Retina (tissue), 1 donor: ENCODE data around the gene DCP2.
A peak's percentile ranks its signal among the peaks of the same experiment; 100 is the strongest.
"Not testable (repeated sequence)": the region's sequence is repeated elsewhere in the genome, so short reads cannot be mapped to it uniquely, and the experiment has no call there.

Source experiments
- DNase-seq: peaks from one replicate; pipeline ENCODE4 v3.0.0-alpha.2; 2016

The DCP2 gene

DNA sequence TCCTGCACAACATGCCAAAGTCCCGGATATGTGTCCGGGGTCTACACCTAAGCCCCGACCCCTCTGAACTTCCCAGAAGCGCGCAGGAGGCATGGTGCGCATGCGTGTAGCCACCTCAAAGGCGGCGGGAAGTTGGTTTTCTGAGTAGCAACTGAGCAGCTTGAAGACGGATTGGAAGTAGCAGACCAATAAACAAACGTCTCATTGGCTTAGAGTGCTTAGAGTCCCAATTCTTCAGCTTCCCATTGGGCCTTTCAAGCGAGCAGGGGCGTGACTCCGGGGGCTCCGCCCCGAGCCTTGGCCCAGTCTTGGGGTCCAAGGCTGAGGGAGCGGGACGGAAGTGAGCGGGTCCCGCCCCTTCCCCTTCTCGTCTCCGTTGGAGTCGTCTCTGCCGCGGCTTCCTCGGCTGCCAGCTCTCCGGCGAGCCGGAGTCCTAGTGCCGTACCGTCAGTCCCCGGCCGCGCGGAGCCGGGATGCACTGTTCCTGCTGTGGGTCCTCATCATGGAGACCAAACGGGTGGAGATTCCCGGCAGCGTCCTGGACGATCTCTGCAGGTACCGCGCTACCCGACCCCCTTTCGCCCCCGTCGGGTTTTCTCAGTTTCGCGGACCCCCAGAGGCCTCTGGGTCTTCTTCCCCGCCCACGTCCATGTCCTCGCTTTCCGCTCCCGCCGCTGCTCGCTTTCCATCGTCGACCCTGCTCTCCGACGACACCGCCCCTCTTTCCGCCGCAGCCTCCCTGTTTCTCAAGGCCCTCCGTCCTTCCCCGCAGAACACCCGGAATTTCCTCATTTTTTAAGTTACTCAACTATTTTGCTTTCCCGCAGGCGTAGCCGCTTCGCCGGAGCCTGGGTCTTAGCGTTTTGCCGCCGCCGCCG lies at the start of gene DCP2:
Gene DCP2, plus strand, starts transcription at position 367 of the 878 bp plus-strand sequence. Its CDS starts 136 bp downstream, at position 503.
- peak; percentile 98 for DNase-seq

DNA sequence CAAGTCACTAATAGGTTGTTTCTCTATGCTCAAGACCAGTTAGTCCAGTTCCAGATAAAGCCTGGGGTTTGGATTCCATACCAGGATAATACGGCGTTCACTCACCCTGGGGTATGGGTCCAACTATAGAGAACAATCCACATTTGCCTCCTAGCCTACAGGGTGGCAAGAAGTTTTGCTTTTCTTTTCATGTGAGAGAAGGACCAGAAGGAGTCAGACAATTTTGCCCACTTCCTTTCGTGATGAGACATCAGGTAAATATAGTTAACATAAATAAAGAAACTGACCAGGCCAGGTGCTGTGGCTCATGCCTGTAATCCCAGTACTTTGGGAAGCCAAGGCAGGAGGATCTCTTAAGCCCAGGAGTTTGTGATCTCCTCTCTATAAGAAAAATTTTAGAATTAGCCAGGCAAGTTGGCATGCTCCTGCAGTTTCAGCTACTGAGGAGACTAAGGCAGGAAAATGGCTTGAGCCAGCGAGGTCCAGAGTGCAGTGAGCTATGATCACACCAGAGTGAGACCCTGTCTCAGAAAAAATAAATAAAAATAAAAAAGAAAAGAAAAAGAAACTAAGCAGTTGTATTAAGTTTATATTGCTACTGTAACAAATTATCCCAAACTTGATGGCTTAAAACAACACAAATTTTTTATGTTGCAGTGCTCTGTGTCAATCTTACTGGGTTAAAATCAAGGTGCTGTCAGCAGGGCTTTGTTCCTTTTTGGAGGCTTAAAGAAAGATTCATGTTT lies 47.1 kb upstream of the DCP2 start:
- DNase-seq = no peak

DNA sequence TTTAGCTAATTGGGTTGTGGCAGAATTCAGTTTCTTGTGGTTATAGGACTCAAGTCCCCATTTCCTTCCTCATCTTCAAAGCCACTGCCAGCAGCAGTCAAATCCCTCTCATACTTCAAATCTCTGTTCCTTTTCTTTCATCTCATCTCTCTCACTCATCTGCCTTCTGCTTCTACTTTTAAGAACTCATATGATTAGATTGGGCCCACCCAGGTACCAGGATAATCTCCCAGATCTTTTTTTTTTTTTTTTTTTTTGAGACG lies 46.6 kb upstream of the DCP2 start:
- DNase-seq = no peak

DNA sequence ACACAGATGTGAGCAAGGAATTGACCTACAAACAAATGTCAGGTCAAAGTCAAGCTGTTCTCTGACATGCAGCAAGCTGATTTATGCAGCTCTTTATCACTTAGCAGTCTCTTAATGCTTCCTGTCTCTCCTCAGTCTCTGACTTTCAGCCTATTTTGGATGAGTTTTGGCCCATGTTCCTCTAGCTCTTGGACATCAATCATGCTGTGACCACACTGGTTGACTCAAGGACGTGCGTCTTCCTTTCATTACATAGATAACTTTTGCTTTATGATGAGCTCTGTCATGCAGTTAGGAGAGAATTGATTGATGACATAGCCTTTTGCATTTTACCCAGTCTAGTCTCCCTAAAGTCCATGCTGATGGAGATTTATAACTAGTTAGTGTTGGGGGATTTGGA lies 45.1 kb upstream of the DCP2 start:
- DNase-seq = no peak

DNA sequence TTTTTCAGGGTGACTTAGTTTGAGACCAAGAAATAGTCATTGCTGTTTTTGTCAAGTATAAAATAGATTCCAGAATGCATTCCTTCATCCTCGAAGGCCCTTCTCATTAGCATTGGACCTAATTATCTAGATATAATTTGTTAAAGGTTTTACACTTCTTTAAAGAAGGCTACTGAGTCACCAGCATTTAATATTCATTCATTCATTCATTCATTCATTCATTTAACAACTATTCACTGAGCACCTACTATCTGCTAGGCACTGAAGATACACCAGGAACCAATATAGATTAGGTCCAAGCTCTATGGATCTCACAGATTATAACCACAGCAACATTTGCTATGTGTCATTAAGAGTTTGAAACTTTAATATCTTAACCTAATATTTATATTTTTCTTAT lies 43.5 kb upstream of the DCP2 start:
- DNase-seq = no peak

DNA sequence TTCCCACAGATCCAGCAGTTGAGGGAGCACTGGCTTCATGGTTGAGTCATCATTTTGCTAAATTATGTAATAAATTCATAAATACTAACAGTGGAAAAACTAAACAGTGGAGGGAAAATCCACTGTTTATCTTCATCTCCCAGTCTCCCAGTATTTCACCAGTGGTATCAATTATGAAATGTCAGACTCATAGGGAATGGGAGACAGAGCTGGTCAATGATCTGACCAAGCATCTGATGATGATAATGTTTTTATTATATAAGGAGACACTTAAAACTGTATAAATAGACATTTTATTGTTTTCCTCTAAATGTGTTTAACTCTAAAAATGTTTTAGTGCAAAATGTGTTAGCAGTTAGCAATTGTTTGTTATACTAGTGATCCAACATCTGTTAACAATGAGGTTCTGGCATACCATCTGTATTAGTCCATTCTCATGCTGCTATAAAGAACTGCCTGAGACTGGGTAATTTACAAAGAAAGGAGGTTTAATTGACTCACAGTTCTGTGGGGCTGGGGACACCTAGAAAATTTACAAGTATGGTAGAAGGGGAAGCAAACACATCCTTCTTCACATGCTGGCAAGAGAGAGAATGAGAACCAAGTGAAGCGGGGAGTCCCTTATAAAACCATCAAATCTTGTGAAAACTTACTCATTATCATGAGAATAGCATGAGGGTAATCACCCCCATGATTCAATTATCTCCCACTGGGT lies 42.8 kb upstream of the DCP2 start:
- no peak for DNase-seq

DNA sequence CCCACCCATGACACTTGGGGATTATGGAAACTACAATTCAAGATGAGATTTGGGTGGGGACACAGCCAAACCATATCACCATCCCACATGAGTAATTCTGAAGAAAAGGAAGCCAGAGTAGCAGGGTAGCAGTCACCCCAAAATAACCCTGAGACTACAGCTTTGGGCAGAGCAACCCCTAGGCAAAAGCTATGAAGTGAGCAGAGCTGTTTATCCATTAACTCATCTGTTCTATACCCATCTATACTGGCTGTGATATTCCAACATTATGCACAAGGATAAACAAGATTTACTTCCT lies 42.3 kb upstream of the DCP2 start:
- no peak for DNase-seq

DNA sequence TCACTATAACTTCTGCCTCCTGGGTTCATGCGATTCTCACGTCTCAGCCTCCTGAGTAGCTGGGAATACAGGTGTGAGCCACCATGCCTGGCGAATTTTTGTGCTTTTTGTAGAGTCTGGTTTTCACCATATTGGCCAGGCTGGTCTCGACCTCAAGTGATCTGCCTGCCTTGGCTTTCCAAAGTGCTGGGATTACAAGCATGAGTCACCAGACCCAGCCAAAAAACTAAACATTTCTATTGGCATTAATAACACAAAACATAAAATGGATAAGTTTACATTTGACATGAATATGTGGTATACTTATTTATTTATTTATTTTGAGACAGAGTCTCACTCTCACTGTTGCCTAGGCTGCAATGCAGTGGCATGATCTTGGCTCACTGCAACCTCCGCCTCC lies 40.9 kb upstream of the DCP2 start:
- DNase-seq = no peak

DNA sequence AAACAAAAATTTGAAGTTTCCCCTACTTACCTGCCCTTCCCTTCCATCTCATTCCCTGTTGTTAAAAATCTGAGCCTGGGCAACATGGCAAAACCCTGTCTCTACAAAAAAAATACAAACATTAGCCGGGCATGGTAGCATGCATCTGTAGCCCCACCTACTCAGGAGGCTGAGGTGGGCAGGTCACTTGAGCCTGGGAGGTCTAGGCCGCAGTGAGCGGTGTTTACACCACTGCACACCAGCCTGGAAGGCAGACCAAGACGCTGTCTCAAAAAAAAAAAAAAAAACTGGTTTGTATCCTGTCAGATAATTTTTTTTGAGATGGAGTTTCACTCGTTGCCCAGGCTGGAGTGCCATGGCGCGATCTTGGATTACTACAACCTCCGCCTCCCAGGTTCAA lies 38.3 kb upstream of the DCP2 start:
- DNase-seq = no peak

DNA sequence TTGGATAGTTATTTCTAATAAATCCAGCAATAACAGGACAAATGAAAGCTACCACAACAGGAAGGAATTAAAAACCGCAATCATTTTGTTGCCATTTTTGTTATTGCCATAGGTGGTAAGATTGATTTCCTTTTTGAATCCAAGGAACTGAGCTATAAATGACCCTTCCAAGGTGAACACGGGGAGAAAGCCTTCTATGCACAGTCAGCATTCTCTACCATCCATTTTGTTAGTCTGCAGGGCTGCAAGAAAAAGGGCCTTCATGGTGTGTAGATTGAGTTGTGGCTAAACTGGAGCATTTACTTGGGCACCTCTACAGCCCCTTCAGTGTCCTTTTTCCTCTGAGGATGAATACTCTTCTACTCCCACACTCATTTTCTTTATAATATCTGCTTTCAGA lies 35.9 kb upstream of the DCP2 start:
- DNase-seq = no peak

DNA sequence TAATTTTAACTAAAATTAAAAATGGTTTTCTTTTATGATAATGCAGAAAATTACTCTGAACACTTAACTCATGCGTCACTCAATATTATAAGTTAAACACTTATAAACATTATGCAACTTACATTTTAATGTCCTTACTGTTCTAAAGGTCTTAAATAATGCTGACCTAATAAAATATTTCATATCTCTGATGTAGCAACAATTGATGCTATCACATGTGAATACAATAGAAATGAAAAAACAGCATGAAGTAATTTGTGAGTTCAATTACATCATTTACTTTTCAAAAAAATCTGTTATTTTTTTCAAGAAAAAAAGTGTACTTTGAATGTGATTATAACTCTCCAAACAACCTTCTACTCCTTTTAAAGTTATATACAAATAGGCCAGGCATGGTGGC lies 28.1 kb upstream of the DCP2 start:
- DNase-seq = no peak

DNA sequence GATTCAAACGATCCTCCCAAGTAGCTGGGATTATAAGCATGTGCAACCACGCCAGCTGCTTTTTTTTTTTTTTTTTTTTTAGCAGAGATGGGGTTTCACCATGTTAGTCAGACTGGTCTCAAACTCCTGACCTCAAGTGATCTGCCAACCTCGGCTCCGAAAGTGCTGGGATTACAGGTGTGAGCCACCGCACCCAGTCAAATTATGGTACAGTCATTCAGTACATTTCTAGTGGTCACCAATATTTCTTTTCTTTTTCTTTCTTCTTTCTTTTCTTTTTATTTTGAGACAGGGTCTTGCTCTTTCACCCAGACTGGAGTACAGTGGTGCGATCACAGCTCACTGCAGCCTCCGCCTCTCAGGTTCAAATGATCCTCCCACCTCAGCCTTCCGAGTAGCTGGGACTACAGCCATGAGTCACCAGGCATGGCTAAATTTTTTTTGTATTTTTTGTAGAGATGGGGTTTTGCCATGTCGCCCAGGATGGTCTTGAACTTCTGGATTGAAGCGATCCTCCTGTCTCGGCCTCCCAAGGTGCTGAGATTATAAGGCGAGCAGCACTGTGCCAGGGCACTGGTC lies 25.4 kb upstream of the DCP2 start:
- no peak for DNase-seq

DNA sequence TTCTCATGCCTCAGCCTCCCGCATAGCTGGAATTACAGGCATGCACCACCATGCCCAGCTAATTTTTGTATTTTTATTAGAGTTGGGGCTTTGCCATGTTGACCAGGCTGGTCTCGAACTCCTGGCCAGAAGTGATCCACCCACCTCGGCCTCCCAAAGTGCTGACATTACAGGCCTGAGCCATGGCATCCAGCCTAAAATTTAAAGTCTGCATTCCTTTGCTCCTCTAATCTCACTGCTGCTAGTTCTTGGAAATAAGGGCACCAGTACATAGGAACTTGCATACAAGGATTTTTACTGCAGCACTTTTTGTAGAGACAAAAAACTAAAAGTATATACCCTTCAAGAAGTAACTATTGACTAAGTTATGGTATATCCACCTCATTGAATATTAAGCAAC lies 20.0 kb upstream of the DCP2 start:
- no peak for DNase-seq

DNA sequence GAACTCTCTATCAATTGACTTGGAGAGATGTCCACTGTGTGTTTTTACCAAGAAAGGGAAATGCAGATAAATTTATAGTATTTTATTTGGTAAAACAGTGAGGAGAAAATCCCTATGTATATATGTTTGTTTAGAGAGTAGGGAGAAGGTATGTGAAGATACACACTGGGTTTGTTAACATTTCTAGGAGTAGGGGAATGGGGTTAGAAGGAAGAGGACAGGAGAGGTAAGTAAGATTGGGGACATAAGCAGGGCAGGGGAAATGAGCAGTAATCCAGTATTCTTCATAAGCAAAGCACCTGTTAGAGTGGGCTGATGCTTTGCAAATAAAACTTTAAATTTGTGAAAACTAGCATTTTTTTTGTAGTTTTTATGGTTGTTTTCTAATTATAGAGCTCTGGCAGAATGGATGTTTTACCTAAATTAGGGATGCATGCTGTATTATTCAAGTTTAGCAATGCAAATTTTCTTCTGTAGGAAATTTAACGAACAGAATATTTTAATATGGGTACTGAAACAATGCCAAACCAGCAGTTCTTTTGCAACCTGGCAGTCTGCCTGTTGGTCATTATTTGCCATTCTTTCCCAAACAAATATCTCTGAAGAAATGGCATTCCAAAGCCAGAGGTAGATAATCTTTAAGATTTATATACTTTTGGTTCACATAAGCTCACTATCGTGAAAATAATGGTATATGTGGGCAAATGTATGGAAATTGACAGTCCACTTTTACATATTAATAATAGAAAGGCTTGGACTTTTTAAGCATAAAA lies 19.4 kb upstream of the DCP2 start:
- DNase-seq = no peak

DNA sequence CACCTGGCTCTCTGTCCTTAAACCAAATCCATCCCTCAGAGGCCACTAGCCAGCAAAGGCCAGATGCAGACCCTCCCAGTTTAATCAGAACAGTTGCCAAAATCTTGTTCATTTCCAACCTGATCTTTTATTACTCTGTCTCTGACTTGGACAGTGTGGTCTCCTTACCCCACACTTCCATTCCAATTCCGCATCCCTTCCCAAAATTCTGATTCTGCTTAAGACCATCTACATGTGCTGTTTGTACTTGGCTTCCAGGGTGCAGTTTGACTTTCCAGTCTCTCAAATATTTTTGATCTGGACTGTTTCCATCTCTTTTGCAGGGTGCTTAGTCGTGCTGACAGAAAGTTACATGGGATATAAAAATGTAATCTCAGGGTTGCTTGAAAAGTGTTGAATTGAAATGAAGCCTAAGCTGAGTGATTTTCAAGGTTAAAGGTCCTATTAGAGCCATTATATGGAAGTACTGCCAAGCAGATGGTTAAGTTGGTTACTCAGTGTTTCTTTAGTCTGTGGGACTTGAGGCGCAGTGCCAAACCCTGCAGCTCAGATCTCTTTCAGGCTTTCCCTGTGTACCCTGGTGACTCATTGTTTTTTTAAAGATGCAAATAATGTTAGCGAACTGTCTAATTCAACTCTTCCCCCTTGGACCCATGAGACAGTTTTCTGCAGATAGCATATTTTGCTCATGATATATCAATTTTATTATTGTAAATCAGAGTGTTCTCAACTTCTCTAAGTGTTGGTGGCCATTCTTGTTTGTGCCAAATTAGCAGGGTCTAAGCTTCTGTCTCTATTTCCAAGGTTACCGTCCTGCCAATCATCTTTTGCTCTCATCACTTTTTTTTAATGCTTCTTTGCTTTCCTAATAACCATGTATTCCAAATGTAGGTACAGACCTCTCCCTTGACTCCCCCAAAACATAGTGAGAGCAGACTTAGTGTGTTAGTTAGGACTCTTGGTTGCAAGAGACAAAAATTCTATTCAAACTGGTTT lies 18.2 kb upstream of the DCP2 start:
- no peak for DNase-seq

DNA sequence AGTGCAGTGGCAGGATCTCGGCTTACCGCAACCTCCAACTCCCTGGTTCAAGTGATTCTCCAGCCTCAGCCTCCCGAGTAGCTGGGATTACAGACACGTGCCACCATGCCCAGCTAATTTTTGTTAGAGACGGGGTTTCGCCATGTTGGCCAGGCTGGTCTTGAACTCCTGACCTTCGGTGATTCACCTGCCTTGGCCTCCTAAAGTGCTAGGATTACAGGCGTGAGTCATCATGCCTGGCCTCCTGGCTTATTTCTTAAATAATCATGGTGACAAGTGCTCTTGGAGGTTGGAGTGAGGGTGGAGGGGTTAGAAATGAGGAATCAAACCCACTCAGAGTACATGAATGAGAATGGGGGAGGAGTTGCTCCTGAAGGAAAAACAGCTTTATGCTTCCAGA lies 16.7 kb upstream of the DCP2 start:
- not testable (repeated sequence) for DNase-seq

DNA sequence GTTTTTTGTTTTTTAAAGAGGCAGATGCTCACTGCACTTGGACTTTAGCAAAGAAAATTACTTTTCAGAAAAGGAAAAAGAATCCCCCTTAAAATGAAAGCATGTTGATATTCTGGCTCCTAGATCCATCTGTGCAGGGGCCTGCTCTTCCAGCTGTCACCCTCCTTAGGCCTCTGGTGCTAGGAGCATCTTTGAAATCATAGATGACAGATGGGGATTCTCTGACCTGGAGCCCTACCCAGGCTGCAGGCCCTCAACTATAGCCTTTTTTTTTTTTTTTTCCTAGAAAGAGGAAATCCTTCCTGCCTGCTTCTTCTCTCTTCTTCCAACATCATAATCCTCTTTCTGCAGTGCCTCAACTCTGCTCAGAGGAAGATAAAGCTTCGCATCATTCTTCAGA lies 16.3 kb upstream of the DCP2 start:
- peak; percentile 29 for DNase-seq

DNA sequence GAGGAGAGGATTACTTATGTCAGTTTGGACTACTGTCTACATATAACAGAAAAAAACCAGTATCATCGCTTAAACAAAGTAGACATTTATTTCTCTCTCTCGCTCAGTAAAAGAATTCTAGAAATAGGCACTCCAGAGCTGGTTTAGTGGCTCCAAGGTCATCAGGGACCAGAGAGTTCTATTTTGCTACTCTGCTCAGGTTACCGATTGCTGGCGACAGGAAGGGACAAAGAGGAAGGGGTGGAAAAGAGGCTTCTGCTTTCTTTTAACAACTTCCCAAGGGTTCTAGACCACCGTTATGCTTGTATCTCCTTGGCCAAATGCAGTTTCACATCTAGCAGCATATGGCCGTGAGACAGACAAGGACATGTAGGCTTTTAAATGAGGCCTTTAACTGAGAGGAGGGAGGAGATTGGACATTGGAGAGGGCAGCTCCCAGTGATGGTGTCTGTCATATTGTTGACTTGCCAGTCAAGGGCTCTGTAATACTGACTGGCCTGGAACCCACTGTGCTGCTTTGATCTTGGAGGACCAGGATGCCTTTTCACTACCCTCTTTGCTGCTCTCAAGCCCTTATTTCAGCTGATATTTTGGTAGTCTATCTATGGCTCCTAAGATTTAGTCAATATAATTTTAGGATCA lies 15.6 kb upstream of the DCP2 start:
- no peak for DNase-seq

DNA sequence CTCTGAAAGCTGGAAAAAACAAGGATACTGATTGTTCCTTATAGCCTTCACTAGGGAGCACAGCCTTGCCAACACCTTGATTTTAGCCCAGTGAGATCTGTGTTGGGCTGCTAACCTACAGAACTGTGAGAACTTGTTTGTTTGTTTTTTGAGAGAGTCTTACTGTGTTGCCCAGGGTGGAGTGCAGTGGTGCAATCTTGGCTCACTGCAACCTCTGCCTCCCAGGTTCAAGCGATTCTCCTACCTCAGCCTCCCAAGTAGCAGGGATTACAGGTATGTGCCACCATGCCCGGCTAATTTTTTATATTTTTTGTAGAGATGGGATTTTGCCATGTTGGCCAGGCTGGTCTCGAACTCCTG lies 13.2 kb upstream of the DCP2 start:
- DNase-seq = not testable (repeated sequence)

DNA sequence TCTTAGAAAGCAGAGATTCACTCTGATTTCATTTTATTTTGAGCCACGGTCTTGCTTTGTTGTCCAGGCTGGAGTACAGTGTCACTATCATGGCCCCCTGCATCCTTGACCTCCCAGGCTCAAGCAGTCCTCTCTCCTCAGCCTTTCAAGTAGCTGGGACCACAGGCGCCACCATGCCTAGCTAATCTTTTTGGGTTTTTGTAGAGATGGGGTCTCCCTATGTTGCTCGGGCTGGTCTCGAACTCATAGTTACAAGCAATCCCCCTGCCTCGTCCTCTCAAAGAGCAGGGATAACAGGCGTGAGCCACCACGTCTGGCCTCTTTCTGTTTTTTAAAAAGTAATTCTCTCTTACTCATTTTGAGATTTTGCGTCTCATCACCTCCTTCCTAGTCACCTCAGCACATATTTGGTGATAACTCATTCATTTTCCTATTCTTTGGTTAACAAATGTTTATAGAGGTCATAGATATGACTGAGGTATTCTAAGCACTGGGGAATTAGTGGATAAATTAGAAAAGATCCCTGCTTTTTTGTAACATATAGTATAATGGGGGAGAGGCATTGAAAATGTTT lies 10.8 kb upstream of the DCP2 start:
- DNase-seq = no peak

DNA sequence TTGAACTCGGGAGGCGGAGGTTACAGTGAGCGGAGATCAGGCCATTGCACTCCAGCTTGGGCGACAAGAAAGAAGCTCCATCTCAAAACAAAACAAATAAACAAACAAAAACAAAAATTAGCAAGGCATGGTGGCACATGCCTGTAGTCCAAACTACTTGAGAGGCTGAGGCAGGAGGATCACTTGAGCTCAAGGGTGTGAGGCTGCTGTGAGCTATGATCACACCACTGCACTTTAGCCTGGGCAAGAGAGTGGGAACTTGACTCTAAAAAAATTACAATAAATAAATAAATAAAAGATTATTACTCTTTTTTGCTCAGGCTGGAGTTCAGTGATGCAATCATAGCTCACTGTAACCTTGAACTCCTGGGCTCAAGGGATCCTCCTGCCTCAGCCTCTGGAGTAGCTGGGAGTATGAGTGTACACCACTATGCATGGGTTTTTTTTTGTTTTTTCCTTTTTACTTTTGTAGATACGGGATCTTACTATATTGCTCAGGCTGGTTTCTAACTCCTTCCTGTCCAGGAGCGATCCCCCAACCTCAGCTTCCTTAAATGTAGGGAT lies 9.0 kb upstream of the DCP2 start:
- DNase-seq = no peak
